Endothelial cell of umbilical vein (primary cell): ENCODE results near the gene KDM3B. TPM values are rescaled to one million over a fixed set of nuclear protein-coding genes. Genes with fewer than 3 reads are reported as not detected.

Experiments
- BruUV-seq: library from RNA; stranded (reverse); fragments of 400-500 nt; replicated peaks from 2 replicates; lab custom pipeline; 2021; lab: Mats Ljungman, UMichigan
- CTCF ChIA-PET: fragments of 300-600, 350-600 bp; sonication (Branson Sonifier 250); formaldehyde crosslinking; loops from one replicate; lab custom pipeline; 2021; ENCODE audit warnings: antibody characterized with exemption, inconsistent platforms; lab: Charles Lee
- POLR2A ChIA-PET: fragments of 300-600, 350-600 bp; sonication (Branson Sonifier 250); formaldehyde crosslinking; loops from one replicate; lab custom pipeline; 2021; ENCODE audit warnings: antibody characterized with exemption, inconsistent platforms; lab: Charles Lee
- DNase-seq: peaks from one replicate; pipeline ENCODE4 v3.0.0-alpha.2; 2011; ENCODE audit warnings: low read depth, low spot score
- FAIRE-seq: peaks from 2 replicates; lab custom pipeline; 2011; peaks lifted over from hg19 to GRCh38; lab: Jason Lieb, UNC
- H2AFZ ChIP-seq: 2 replicates; pipeline ENCODE4 v1.6.0; 2012; ENCODE audit warnings: low read depth, low read length, control low read depth, inconsistent platforms
- H3K27ac ChIP-seq: 2 replicates; pipeline ENCODE4 v1.5.1; 2011; ENCODE audit warnings: low read depth, mild to moderate bottlenecking, control low read depth, low read length, moderate library complexity; ENCODE audit not compliant: insufficient read depth
- H3K27me3 ChIP-seq, 2 experiments: 2 replicates each; pipeline versions ENCODE4 v1.6.0 to v1.6.1; 2011; ENCODE audit warnings: low read length in 2 of 2, mixed read lengths in 1 of 2; ENCODE audit not compliant: control insufficient read depth in 2 of 2, insufficient read depth in 2 of 2
- H3K36me3 ChIP-seq, 2 experiments: 2 replicates in 1 of 2; 3 replicates in 1 of 2; pipeline ENCODE4 v1.5.1; 2011; ENCODE audit warnings: low read length in 2 of 2, mild to moderate bottlenecking in 1 of 2, moderate library complexity in 1 of 2; ENCODE audit not compliant: control insufficient read depth in 2 of 2, insufficient read depth in 2 of 2; ENCODE audit errors: extremely low read depth in 1 of 2
- H3K4me1 ChIP-seq: 3 replicates; pipeline ENCODE4 v1.5.1; 2011; ENCODE audit warnings: mild to moderate bottlenecking, low read length; ENCODE audit not compliant: control insufficient read depth, insufficient read depth; ENCODE audit errors: extremely low read depth
- H3K4me2 ChIP-seq: 2 replicates; pipeline ENCODE4 v1.6.1; 2011; ENCODE audit warnings: low read length, control low read depth, mixed read lengths; ENCODE audit not compliant: insufficient read depth
- H3K4me3 ChIP-seq, 3 experiments: fragments of 200-600 bp in 1 of 3; sonication (generic), shearing (Covaris generic) in 1 of 3; replicated peaks in 1 of 3; 2 replicates each; pipeline ENCODE4 v1.5.1; 2011 to 2016; ENCODE audit warnings: control low read depth in 3 of 3, low read length in 3 of 3, mild to moderate bottlenecking in 2 of 3, inconsistent platforms in 1 of 3, low read depth in 1 of 3, moderate library complexity in 1 of 3; ENCODE audit not compliant: insufficient read depth in 1 of 3
- H3K79me2 ChIP-seq: 2 replicates; pipeline ENCODE4 v1.6.0; 2012; ENCODE audit warnings: low read length, inconsistent platforms; ENCODE audit not compliant: control insufficient read depth, insufficient read depth
- H3K9ac ChIP-seq: replicated peaks from 2 replicates; pipeline ENCODE3; 2011; ENCODE audit warnings: low read length, control low read depth; ENCODE audit not compliant: insufficient read depth; ENCODE audit errors: extremely low read depth
- H3K9me1 ChIP-seq: replicated peaks from 3 replicates; pipeline ENCODE4 v1.6.0; 2011; ENCODE audit warnings: mild to moderate bottlenecking, low read length; ENCODE audit not compliant: control insufficient read depth, insufficient read depth; ENCODE audit errors: extremely low read depth
- H3K9me3 ChIP-seq: replicated peaks from 2 replicates; pipeline ENCODE4 v1.5.1; 2012; ENCODE audit warnings: low read length, inconsistent platforms; ENCODE audit not compliant: control insufficient read depth, insufficient read depth
- H4K20me1 ChIP-seq: replicated peaks from 2 replicates; pipeline ENCODE3; 2011; ENCODE audit warnings: mild to moderate bottlenecking, low read length; ENCODE audit not compliant: control insufficient read depth, insufficient read depth; ENCODE audit errors: extremely low read depth
- EZH2 ChIP-seq: IDR thresholded peaks from 2 replicates; pipeline ENCODE4 v1.6.1; 2012; ENCODE audit warnings: borderline replicate concordance, low read depth, mild to moderate bottlenecking, moderate library complexity, low read length, inconsistent platforms; ENCODE audit not compliant: severe bottlenecking
- FOS ChIP-seq: IDR thresholded peaks from 2 replicates; pipeline ENCODE4 v1.6.1; 2011; ENCODE audit warnings: mild to moderate bottlenecking, low read length, moderate library complexity, borderline replicate concordance; ENCODE audit not compliant: insufficient read depth
- GATA2 ChIP-seq: IDR thresholded peaks from 2 replicates; pipeline ENCODE4 v1.7.0; 2011; ENCODE audit warnings: low read depth, mild to moderate bottlenecking, moderate library complexity, mixed read lengths, low read length; ENCODE audit not compliant: insufficient read length, insufficient read depth
- JUN ChIP-seq: IDR thresholded peaks from 2 replicates; pipeline ENCODE4 v1.6.1; 2011; ENCODE audit warnings: borderline replicate concordance, low read depth; ENCODE audit not compliant: insufficient read length, insufficient read depth
- MYC ChIP-seq: IDR thresholded peaks from one replicate; pipeline ENCODE4 v1.6.1; 2011; ENCODE audit warnings: mild to moderate bottlenecking, low read depth, low read length
- POLR2A ChIP-seq: IDR thresholded peaks from 2 replicates; pipeline ENCODE4 v1.6.1; 2012; ENCODE audit warnings: low read depth, mild to moderate bottlenecking, control low read depth, low read length
- POLR2AphosphoS5 ChIP-seq: IDR thresholded peaks from 2 replicates; pipeline ENCODE4 v1.6.1; 2012; ENCODE audit warnings: low read depth, mild to moderate bottlenecking, control low read depth, low read length, moderate library complexity; ENCODE audit not compliant: insufficient read depth
- dilution Hi-C: fragments of 300-500 bp; cut with MboI; formaldehyde crosslinking; loops from one replicate; pipeline ENCODE4 v1.15.0; 2019; ENCODE audit warnings: low sequenced_read_pairs; ENCODE audit not compliant: extremely low pct_ligation_motif_present
- intact Hi-C: fragments of 100-400 bp; cut with micrococcal nuclease; formaldehyde crosslinking; loops from one replicate; pipeline ENCODE4 v1.10.0; 2022
- polyA plus RNA-seq, 4 experiments: library from polyadenylated mRNA; depleted of rRNA in 3 of 4; stranded (reverse) in 3 of 4; unstranded in 1 of 4; fragments of >200 nt; gene quantifications; 2 replicates each; pipeline versions ENCODE4 v1.2.1 to v1.2.3, GENCODE V29; 2011 to 2012; ENCODE audit warnings: missing spikeins in 1 of 4
- total RNA-seq: library from RNA; stranded (reverse); gene quantifications from 2 replicates; pipeline ENCODE4 v1.2.3, GENCODE V29; 2021
- TF ChIP-seq, protein P1 (sequence below), 2 donors: IDR thresholded peaks; 1 replicate in 1 of 2; 2 replicates in 1 of 2; pipeline ENCODE4 v1.5.1; 2011; ENCODE audit warnings: low read length in 2 of 2, mild to moderate bottlenecking in 2 of 2, moderate library complexity in 2 of 2, control low read depth in 1 of 2, inconsistent platforms in 1 of 2, low read depth in 1 of 2; ENCODE audit not compliant: insufficient read depth in 1 of 2; ENCODE audit errors: extremely low read depth in 1 of 2
- TF ChIP-seq, protein P2 (sequence below): IDR thresholded peaks from 2 replicates; pipeline ENCODE4 v1.6.1; 2011; ENCODE audit not compliant: insufficient read depth, insufficient read length

The KDM3B gene
- total and polyA plus RNA-seq, 2 donors (not counting 3 experiments of a cell fraction or from before 2014, with no cell fraction given), result 19.0 to 55.7 TPM

DNA sequence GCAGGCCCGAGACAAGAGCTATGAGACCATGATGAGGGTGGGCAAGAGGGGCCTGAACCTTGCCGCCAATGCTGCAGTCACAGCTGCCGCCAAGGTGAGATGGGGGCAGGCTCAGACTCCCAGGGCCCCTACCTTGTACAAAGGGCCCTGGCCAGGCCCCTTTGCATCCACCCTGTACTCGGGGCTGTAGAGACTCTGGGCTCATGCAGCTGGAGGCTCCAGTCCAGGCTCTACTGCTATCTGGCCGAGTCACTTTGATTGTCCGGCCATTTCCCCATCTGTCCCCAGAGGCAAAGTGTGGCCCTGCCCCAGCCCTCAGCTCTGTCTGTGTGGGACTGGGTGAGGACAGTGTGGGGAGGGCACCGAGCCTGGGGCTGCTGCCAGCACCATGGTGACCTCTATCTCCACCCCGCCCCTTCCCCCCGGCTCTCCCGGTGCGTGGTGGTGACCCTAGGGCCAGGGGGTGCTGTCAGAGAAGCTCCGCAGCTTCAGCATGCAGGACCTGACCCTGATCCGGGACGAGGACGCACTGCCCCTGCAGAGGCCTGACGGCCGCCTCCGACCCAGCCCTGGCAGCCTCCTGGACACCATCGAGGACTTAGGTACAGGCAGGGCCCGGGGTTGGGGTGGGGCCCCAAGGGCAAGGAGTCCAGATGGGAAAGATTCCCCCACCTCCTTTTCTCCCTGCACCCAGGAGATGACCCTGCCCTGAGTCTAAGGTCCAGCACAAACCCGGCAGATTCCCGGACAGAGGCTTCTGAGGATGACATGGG is 92.5 kb downstream of the KDM3B start:
- CTCF ChIA-PET, result interaction anchor here (9.4 kb wide), 1 partner anchor 59 kb away, joined by 207 read pairs; no protein-coding TSS in a partner anchor
- no peak overlapping the region for H2AFZ ChIP-seq
- no peak overlapping the region for H3K4me2 ChIP-seq
- no peaks in the 10 kb centered on the region for H3K4me1 ChIP-seq
- BruUV-seq, result no TSS peak
- intact Hi-C loops, result no loop called here
- H3K27me3 ChIP-seq, result no peaks in the 10 kb centered on the region
- no peak overlapping the region for H3K4me3 ChIP-seq
- POLR2A ChIA-PET, result no interaction called here
- no peak for TF ChIP-seq GATA2
- H3K36me3 ChIP-seq, result no peaks in the 10 kb centered on the region
- H3K9me1 ChIP-seq, result no peaks in the 10 kb centered on the region
- FAIRE-seq (no peak), DNase-seq (no peak)
- dilution Hi-C loops, result no loop called here
- H3K79me2 ChIP-seq, result no peaks in the 10 kb centered on the region
- no peak overlapping the region for H3K27ac ChIP-seq
- no peak overlapping the region for H3K9ac ChIP-seq
- H4K20me1 ChIP-seq, result no peaks in the 10 kb centered on the region
- H3K9me3 ChIP-seq, result no peaks in the 10 kb centered on the region

DNA sequence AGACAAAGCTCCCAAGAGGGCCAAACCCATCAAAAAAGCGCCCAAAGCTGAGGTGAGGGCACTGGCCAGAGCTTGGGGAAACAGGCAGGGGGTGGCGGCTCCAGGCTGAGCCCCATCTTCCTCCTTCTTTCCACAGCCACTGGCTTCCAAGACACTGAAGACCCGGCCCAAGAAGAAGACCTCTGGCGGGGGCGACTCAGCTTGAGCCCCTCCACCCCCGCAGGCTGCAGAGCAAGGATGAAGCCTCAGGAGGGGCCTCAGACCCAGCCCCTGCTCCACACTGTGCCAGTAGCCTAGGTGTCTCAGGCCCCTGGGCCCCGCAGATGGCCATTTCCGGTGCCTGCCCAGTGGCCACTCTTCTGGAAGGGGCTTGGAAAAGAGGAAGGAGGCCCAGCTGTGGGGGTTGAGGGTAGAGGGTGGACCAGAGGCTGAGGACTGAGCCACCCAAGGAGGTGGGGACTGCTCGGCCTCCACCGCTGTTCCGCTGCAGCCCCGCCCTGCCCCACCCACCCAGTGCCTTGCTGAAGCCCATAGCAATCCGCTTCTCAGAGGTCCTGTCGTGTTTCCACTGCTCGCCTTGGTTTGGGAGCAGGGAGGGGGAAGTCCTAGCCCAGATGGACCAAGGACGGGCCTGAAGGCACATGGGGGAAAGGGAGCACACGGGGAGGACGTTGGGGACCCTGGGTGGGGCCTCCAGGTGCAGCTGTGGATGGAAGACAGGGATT is 93.2 kb downstream of the KDM3B start:
- TF ChIP-seq POLR2A (no peak), MYC (no peak), EZH2 (no peak), POLR2AphosphoS5 (no peak), GATA2 (no peak), FOS (no peak), JUN (no peak)
- TF ChIP-seq, protein P1, sequence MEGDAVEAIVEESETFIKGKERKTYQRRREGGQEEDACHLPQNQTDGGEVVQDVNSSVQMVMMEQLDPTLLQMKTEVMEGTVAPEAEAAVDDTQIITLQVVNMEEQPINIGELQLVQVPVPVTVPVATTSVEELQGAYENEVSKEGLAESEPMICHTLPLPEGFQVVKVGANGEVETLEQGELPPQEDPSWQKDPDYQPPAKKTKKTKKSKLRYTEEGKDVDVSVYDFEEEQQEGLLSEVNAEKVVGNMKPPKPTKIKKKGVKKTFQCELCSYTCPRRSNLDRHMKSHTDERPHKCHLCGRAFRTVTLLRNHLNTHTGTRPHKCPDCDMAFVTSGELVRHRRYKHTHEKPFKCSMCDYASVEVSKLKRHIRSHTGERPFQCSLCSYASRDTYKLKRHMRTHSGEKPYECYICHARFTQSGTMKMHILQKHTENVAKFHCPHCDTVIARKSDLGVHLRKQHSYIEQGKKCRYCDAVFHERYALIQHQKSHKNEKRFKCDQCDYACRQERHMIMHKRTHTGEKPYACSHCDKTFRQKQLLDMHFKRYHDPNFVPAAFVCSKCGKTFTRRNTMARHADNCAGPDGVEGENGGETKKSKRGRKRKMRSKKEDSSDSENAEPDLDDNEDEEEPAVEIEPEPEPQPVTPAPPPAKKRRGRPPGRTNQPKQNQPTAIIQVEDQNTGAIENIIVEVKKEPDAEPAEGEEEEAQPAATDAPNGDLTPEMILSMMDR (IDR thresholded peaks at IDR 0.05; ENCODE audit: extremely low read depth in 1 of 2, insufficient read depth in 1 of 2, low read depth in 1 of 2, low read length in 2 of 2), result no peak
- TF ChIP-seq, protein P2, sequence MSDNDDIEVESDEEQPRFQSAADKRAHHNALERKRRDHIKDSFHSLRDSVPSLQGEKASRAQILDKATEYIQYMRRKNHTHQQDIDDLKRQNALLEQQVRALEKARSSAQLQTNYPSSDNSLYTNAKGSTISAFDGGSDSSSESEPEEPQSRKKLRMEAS, result no peak
- Histone ChIP-seq H3K79me2 (no peaks in the 10 kb centered on the region), H4K20me1 (no peaks in the 10 kb centered on the region), H3K4me3 (no peak overlapping the region), H3K4me1 (no peaks in the 10 kb centered on the region), H2AFZ (no peak overlapping the region), H3K36me3 (no peaks in the 10 kb centered on the region), H3K9me3 (no peaks in the 10 kb centered on the region), H3K27ac (no peak overlapping the region), H3K4me2 (no peak overlapping the region), H3K9ac (no peak overlapping the region), H3K27me3 (no peaks in the 10 kb centered on the region), H3K9me1 (no peaks in the 10 kb centered on the region)
- no peak for DNase-seq
- intact Hi-C loops (no loop called here), dilution Hi-C loops (no loop called here)
- FAIRE-seq, result no peak
- no TSS peak for BruUV-seq
- CTCF ChIA-PET, result interaction anchor here (9.4 kb wide), 1 partner anchor 58 kb away, joined by 207 read pairs; no protein-coding TSS in a partner anchor
- POLR2A ChIA-PET, result no interaction called here
